Heart left ventricle (tissue), 13 donors: ENCODE results near the gene MSS51.

Source experiments
- CTCF ChIP-seq, 12 donors: fragments of 200-600 bp; sonication (generic) in 4 of 12; IDR thresholded peaks; one replicate each; pipeline versions ENCODE4 v1.5.0 to v1.8.0; 2018 to 2022; ENCODE audit warnings: antibody characterized with exemption in 12 of 12, mild to moderate bottlenecking in 5 of 12
- POLR2A ChIP-seq, 2 donors: fragments of 450-650 bp; IDR thresholded peaks; one replicate each; pipeline ENCODE4 v1.6.1; 2017; ENCODE audit warnings: antibody characterized with exemption in 2 of 2, mild to moderate bottlenecking in 2 of 2, moderate library complexity in 2 of 2
- donor health status: ischemic (EF 13 %, LVEDD 7.1; RV severe dilation, severe dysfunction).
- donor health status: DM: no; HTN: yes; CAD: no.
- donor health status: DM: no; HTN: no; CAD: no.
- donor health status: ischemic (EF 25% LVEDD 6.9; RV normal size, moderate dysfunction).
- donor health status: ischemic (EF 25% LVEDD 5.7; RV mildly dilated, moderate dysfunction).
- donor health status: ischemic (EF 35%, LVEDD 5.7; RV mildly dilated, moderate dysfunction).
- donor health status: nonischemic (EF 11% LVEDD 7.7; RV severe dilation, severe dysfunction).
- donor health status: DM: yes; HTN: yes; CAD: no.
- donor health status: PGD.
- donor health status: ischemic (EF 29% LVEDD 5.4; RV normal size, mild dysfunction).
- donor health status: nonischemic (EF 23%, LVEDD 6.1; RV moderate dilation, normal function).

- TF ChIP-seq CTCF (IDR thresholded peaks at IDR 0.05) (no peak), POLR2A (IDR thresholded peaks at IDR 0.05) (no peak)
Measured at GRCh38 chr10:73444457-73444856, 11.1 kb upstream of the MSS51 start.
